Measurements from ENCODE around the gene CWF19L2. TPM values are rescaled to one million over a fixed set of nuclear protein-coding genes. Genes with fewer than 3 reads are reported as not detected.

CWF19L2 gene
- polyA plus RNA-seq, 3 donors, result 1.6 to 2.2 (median 1.7) TPM

- no peak overlapping the region for H3K4me2 ChIP-seq (replicated peaks; ENCODE audit: extremely low read depth, low read length, poor library complexity, severe bottlenecking)
- no peak overlapping the region for H3K27ac Mint-ChIP-seq
- no peaks in the 10 kb centered on the region for H3K27me3 Mint-ChIP-seq (ENCODE audit: low read depth in 3 of 3)
- WGBS (ENCODE audit: insufficient coverage), result 57% methylated on average over 1 of the region's 2 CpGs
- intact Hi-C loops (cut with micrococcal nuclease), result no loop called here
- no peaks in the 10 kb centered on the region for H3K4me1 Mint-ChIP-seq
- H3K4me1 ChIP-seq (ENCODE audit: control insufficient read depth in 1 of 2, insufficient read depth in 2 of 2, low read length in 2 of 2), result no peaks in the 10 kb centered on the region
- TF ChIP-seq CTCF (IDR thresholded peaks at IDR 0.05), result no peak
- no peak overlapping the region for H3K27ac ChIP-seq (ENCODE audit: low read depth in 1 of 2, low read length in 2 of 2)
- no peak overlapping the region for H3K9ac ChIP-seq (ENCODE audit: insufficient read depth, low read length, poor library complexity, severe bottlenecking)
- no peak overlapping the region for H3K4me3 Mint-ChIP-seq
- H4K20me1 ChIP-seq (ENCODE audit: insufficient read depth, low read length), result no peaks in the 10 kb centered on the region
- no peaks in the 10 kb centered on the region for H3K27me3 ChIP-seq (ENCODE audit: control insufficient read depth in 2 of 2, insufficient read depth in 2 of 2, low read length in 2 of 2)
- H2AFZ ChIP-seq (ENCODE audit: insufficient read depth, low read depth, low read length, poor library complexity, severe bottlenecking), result no peak overlapping the region
- DNase-seq, result no peak
- H3K9me3 ChIP-seq (replicated peaks in 1 of 2; ENCODE audit: control insufficient read depth in 1 of 2, insufficient read depth in 1 of 2, low read length in 2 of 2), result no peaks in the 10 kb centered on the region
- H3K36me3 Mint-ChIP-seq, result peaks cover 18 to 23% of the 10 kb centered on the region in 2 donors
- peaks cover 0 to 1% (median 0%) of the 10 kb centered on the region in 7 donors for H3K9me3 Mint-ChIP-seq
- H3K79me2 ChIP-seq (ENCODE audit: insufficient read depth, low read length), result no peaks in the 10 kb centered on the region
- H3K4me3 ChIP-seq (replicated peaks in 1 of 3; ENCODE audit: low read depth in 2 of 3, low read length in 3 of 3), result no peak overlapping the region
- H3K36me3 ChIP-seq (replicated peaks in 1 of 2; ENCODE audit: control insufficient read depth in 1 of 2, insufficient read depth in 2 of 2, low read length in 2 of 2), result peaks cover 0 to 10% of the 10 kb centered on the region in 2 donors
Observed at GRCh38 chr11:107307991-107308390, 149.6 kb downstream of the CWF19L2 start.

- Histone ChIP-seq H3K27ac (ENCODE audit: low read depth in 1 of 2, low read length in 2 of 2) (no peak overlapping the region), H3K9ac (ENCODE audit: insufficient read depth, low read length, poor library complexity, severe bottlenecking) (no peak overlapping the region), H3K36me3 (replicated peaks in 1 of 2; ENCODE audit: control insufficient read depth in 1 of 2, insufficient read depth in 2 of 2, low read length in 2 of 2) (peaks cover 0 to 4% of the 10 kb centered on the region in 2 donors), H3K9me3 (replicated peaks in 1 of 2; ENCODE audit: control insufficient read depth in 1 of 2, insufficient read depth in 1 of 2, low read length in 2 of 2) (no peaks in the 10 kb centered on the region), H3K4me3 (replicated peaks in 1 of 3; ENCODE audit: low read depth in 2 of 3, low read length in 3 of 3) (no peak overlapping the region), H2AFZ (ENCODE audit: insufficient read depth, low read depth, low read length, poor library complexity, severe bottlenecking) (no peak overlapping the region), H3K4me1 (ENCODE audit: control insufficient read depth in 1 of 2, insufficient read depth in 2 of 2, low read length in 2 of 2) (no peaks in the 10 kb centered on the region), H3K27me3 (ENCODE audit: control insufficient read depth in 2 of 2, insufficient read depth in 2 of 2, low read length in 2 of 2) (no peaks in the 10 kb centered on the region), H4K20me1 (ENCODE audit: insufficient read depth, low read length) (no peaks in the 10 kb centered on the region), H3K4me2 (replicated peaks; ENCODE audit: extremely low read depth, low read length, poor library complexity, severe bottlenecking) (no peak overlapping the region), H3K79me2 (ENCODE audit: insufficient read depth, low read length) (no peaks in the 10 kb centered on the region)
- TF ChIP-seq CTCF (IDR thresholded peaks at IDR 0.05), result no peak
- Mint-ChIP-seq H3K27ac (no peak overlapping the region), H3K27me3 (ENCODE audit: low read depth in 3 of 3) (no peaks in the 10 kb centered on the region), H3K4me3 (no peak overlapping the region), H3K36me3 (peaks cover 9 to 13% of the 10 kb centered on the region in 2 donors), H3K9me3 (peaks cover 0 to 13% (median 9%) of the 10 kb centered on the region in 7 donors), H3K4me1 (no peaks in the 10 kb centered on the region)
- intact Hi-C loops (cut with micrococcal nuclease), result no loop called here
- no peak for DNase-seq
- no CpG with 5 or more reads among the region's 1 CpG for WGBS (ENCODE audit: insufficient coverage)
Observed at GRCh38 chr11:107301878-107302277, 155.7 kb downstream of the CWF19L2 start.
